ENCODE results near the gene RPS27. TPM values are rescaled to one million over a fixed set of nuclear protein-coding genes. Genes with fewer than 3 reads are reported as not detected.

Gene RPS27
- total RNA-seq, 4 donors from 2014 or later, result 688 to 4,009 (median 2,458) TPM

- peak within 1 kb of the TSS; percentile 83 to 97 (median 86) for H3K27ac ChIP-seq
- TF ChIP-seq CTCF (IDR thresholded peaks at IDR 0.05), result no peak
- TF ChIP-seq POLR2A (IDR thresholded peaks at IDR 0.05), result peak in 2 of 4 donors; percentile 25 to 56
- intact Hi-C loops (cut with DNase I), result loop anchor here (5.0 to 10.0 kb wide), 2 partner anchors 189 to 311 kb away; partner anchors contain the start of genes ILF2 and NPR1
- H3K27me3 ChIP-seq, result no peaks in the 10 kb centered on the region
- H3K4me3 ChIP-seq, result peak within 1 kb of the TSS; percentile 58 to 75 (median 68)
- H3K4me1 ChIP-seq, result peaks cover 8 to 40% (median 23%) of the 10 kb centered on the region in 3 donors
- H3K9me3 ChIP-seq, result no peaks in the 10 kb centered on the region
- DNase-seq, result no peak
- 2 to 9% methylated on average over 13 to 19 of the region's 32 CpGs for WGBS, 2 donors
- H3K36me3 ChIP-seq, result peaks cover 0 to 27% (median 7%) of the 10 kb centered on the region in 3 donors
These were observed 4.4 kb upstream of the RPS27 start, which contains the start of gene RAB13 for GRCh38 chr1:153985941-153986761. Gene RAB13, minus strand, starts transcription at chr1:153986339. Its CDS starts 103 bp downstream, at chr1:153986236.

- no peak for TF ChIP-seq POLR2A (IDR thresholded peaks at IDR 0.05)
- no peak for TF ChIP-seq CTCF (IDR thresholded peaks at IDR 0.05)
- 79 to 82% methylated on average over 8 of the region's 8 CpGs for WGBS, 2 donors
- Histone ChIP-seq H3K4me3 (no peak overlapping the region), H3K4me1 (peaks cover 19 to 55% (median 36%) of the 10 kb centered on the region in 3 donors), H3K9me3 (no peaks in the 10 kb centered on the region), H3K27ac (peak overlapping the region in 1 of 4 donors; percentile 97), H3K36me3 (peaks cover 2 to 23% (median 9%) of the 10 kb centered on the region in 3 donors), H3K27me3 (no peaks in the 10 kb centered on the region)
- intact Hi-C loops (cut with DNase I), result loop anchor here (5.0 to 10.0 kb wide), 2 partner anchors 190 to 313 kb away; partner anchors contain the start of genes ILF2 and NPR1
- DNase-seq, result no peak
These were observed 2.9 kb upstream of the RPS27 start for GRCh38 chr1:153987621-153988020.

GRCh38 chr1:153991151-153991630 lies 629 bp downstream of the RPS27 start:
- TF ChIP-seq POLR2A (IDR thresholded peaks at IDR 0.05), result no peak
- no peak for TF ChIP-seq CTCF (IDR thresholded peaks at IDR 0.05)
- Histone ChIP-seq H3K9me3 (no peaks in the 10 kb centered on the region), H3K4me1 (peaks cover 19 to 52% (median 29%) of the 10 kb centered on the region in 3 donors), H3K27me3 (no peaks in the 10 kb centered on the region), H3K4me3 (peak overlapping the region; percentile 63 to 98 (median 92)), H3K36me3 (peaks cover 12 to 46% (median 22%) of the 10 kb centered on the region in 3 donors), H3K27ac (peak overlapping the region; percentile 91 to 99 (median 96))
- 6 to 11% methylated on average over 8 to 9 of the region's 9 CpGs for WGBS, 2 donors
- DNase-seq, result no peak
- intact Hi-C loops (cut with DNase I), result no loop called here

- Histone ChIP-seq H3K27me3 (no peaks in the 10 kb centered on the region), H3K27ac (peak overlapping the region in 3 of 4 donors; percentile 91 to 99 (median 97)), H3K4me3 (peak overlapping the region; percentile 63 to 98 (median 92)), H3K36me3 (peaks cover 12 to 46% (median 22%) of the 10 kb centered on the region in 3 donors), H3K4me1 (peaks cover 19 to 46% (median 23%) of the 10 kb centered on the region in 3 donors), H3K9me3 (no peaks in the 10 kb centered on the region)
- intact Hi-C loops (cut with DNase I), result no loop called here
- 54 to 80% methylated on average over 2 of the region's 2 CpGs for WGBS, 2 donors
- TF ChIP-seq CTCF (IDR thresholded peaks at IDR 0.05), result no peak
- no peak for TF ChIP-seq POLR2A (IDR thresholded peaks at IDR 0.05)
- DNase-seq, result no peak
These were observed 1.2 kb downstream of the RPS27 start for GRCh38 chr1:153991806-153992205.

GRCh38 chr1:153995202-153995601 lies 4.6 kb downstream of the RPS27 start:
- Histone ChIP-seq H3K9me3 (no peaks in the 10 kb centered on the region), H3K4me1 (peaks cover 17 to 36% (median 18%) of the 10 kb centered on the region in 3 donors), H3K4me3 (no peak overlapping the region), H3K27ac (no peak overlapping the region), H3K36me3 (peaks cover 12 to 46% (median 22%) of the 10 kb centered on the region in 3 donors), H3K27me3 (no peaks in the 10 kb centered on the region)
- no peak for TF ChIP-seq POLR2A (IDR thresholded peaks at IDR 0.05)
- no peak for TF ChIP-seq CTCF (IDR thresholded peaks at IDR 0.05)
- DNase-seq, result no peak
- intact Hi-C loops (cut with DNase I), result no loop called here
- 85 to 89% methylated on average over 3 of the region's 3 CpGs for WGBS, 2 donors

Data from esophagus squamous epithelium (tissue), 5 donors.